A673 (cell line): Measurements from ENCODE around the gene CH25H. TPM values are rescaled to one million over a fixed set of nuclear protein-coding genes. Genes with fewer than 3 reads are reported as not detected.

Source experiments
- BruUV-seq: library from RNA; stranded (reverse); fragments of 400-500 nt; replicated peaks from 2 replicates; lab custom pipeline; 2021; lab: Mats Ljungman, UMichigan
- CTCF ChIA-PET: fragments of 300-600 bp; sonication (Branson Sonifier 250); formaldehyde crosslinking; loops from one replicate; lab custom pipeline; 2022; ENCODE audit warnings: antibody characterized with exemption; lab: Charles Lee
- POLR2A ChIA-PET: fragments of 300-600 bp; sonication (Branson Sonifier 250); formaldehyde crosslinking; loops from one replicate; lab custom pipeline; 2022; ENCODE audit warnings: antibody characterized with exemption; ENCODE audit not compliant: low non-redundant PET; lab: Charles Lee
- DNase-seq: peaks from one replicate; pipeline ENCODE4 v3.0.0-alpha.2; 2015; ENCODE audit warnings: low spot score
- H3K27ac ChIP-seq: fragments of 200-600 bp; sonication (generic); 2 replicates; pipeline ENCODE4 v1.5.1; 2016; ENCODE audit warnings: mixed run types, low read depth, mild to moderate bottlenecking, mixed read lengths, antibody characterized with exemption, low read length; ENCODE audit not compliant: poor library complexity, severe bottlenecking
- H3K27me3 ChIP-seq: fragments of 200-600 bp; sonication (generic); replicated peaks from 2 replicates; pipeline ENCODE4 v1.6.1; 2017; ENCODE audit warnings: mixed run types, low read depth, mild to moderate bottlenecking, mixed read lengths, antibody characterized with exemption, low read length; ENCODE audit not compliant: insufficient read depth, poor library complexity
- H3K36me3 ChIP-seq: fragments of 200-600 bp; sonication (generic); 2 replicates; pipeline ENCODE4 v1.6.1; 2016; ENCODE audit warnings: mixed run types, mild to moderate bottlenecking, mixed read lengths, antibody characterized with exemption, low read length; ENCODE audit not compliant: insufficient read depth, poor library complexity, severe bottlenecking
- H3K4me1 ChIP-seq: fragments of 200-600 bp; sonication (generic); 2 replicates; pipeline ENCODE4 v1.6.1; 2017; ENCODE audit warnings: mixed run types, mild to moderate bottlenecking, mixed read lengths, antibody characterized with exemption, low read length; ENCODE audit not compliant: insufficient read depth, poor library complexity, severe bottlenecking
- H3K4me3 ChIP-seq: fragments of 200-600 bp; sonication (generic); 2 replicates; pipeline ENCODE4 v1.5.1; 2016; ENCODE audit warnings: low read depth, mixed run types, mild to moderate bottlenecking, mixed read lengths, low read length; ENCODE audit not compliant: poor library complexity, severe bottlenecking
- H3K9me3 ChIP-seq: fragments of 200-600 bp; sonication (generic); 2 replicates; pipeline ENCODE4 v1.6.1; 2016; ENCODE audit warnings: mixed run types, low read depth, mild to moderate bottlenecking, mixed read lengths, antibody characterized with exemption, low read length; ENCODE audit not compliant: poor library complexity, severe bottlenecking
- EZH2 ChIP-seq: fragments of 200-600 bp; sonication (generic); IDR thresholded peaks from 2 replicates; pipeline ENCODE4 v1.6.1; 2017; ENCODE audit warnings: borderline replicate concordance, low read depth, mild to moderate bottlenecking, mixed read lengths, antibody characterized with exemption, low read length; ENCODE audit not compliant: poor library complexity, severe bottlenecking
- intact Hi-C: fragments of 100-400 bp; cut with micrococcal nuclease; formaldehyde crosslinking; loops from one replicate; pipeline ENCODE4 v1.10.0; 2022; ENCODE audit not compliant: unreplicated experiment
- total RNA-seq: library from RNA; stranded (reverse); gene quantifications from 2 replicates; pipeline ENCODE4 v1.2.3, GENCODE V29; 2021
- TF ChIP-seq, protein P1 (sequence below): fragments of 300-800, 200-600 bp; sonication (generic); conservative IDR thresholded peaks from 2 replicates; pipeline ENCODE4 v1.5.1; 2017; ENCODE audit warnings: low read depth, mild to moderate bottlenecking, antibody characterized with exemption, low read length, moderate library complexity, mixed read lengths

Gene CH25H
- total RNA-seq, 1 experiment from 2014 or later = 0.56 TPM

DNA sequence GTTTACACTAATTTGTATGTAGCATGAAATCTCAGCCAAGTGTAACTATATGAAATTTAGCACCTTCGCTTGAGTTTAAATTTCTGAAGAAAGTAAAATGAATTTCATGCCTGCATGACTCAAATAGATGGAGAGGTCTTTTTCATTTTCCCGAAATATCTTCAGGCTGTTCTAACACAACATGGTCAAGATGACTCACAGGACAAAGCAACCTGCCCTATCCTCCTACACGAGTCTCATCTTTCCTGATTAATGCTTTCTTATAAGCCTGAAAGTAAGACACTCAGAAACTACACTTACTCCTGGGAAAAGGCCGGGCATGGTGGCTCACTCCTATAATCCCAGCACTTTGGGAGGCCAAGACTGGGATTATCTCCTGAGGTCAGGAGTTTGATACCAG is 41.2 kb downstream of the CH25H start:
- TF ChIP-seq EZH2 = no peak
- TF ChIP-seq, protein P1, sequence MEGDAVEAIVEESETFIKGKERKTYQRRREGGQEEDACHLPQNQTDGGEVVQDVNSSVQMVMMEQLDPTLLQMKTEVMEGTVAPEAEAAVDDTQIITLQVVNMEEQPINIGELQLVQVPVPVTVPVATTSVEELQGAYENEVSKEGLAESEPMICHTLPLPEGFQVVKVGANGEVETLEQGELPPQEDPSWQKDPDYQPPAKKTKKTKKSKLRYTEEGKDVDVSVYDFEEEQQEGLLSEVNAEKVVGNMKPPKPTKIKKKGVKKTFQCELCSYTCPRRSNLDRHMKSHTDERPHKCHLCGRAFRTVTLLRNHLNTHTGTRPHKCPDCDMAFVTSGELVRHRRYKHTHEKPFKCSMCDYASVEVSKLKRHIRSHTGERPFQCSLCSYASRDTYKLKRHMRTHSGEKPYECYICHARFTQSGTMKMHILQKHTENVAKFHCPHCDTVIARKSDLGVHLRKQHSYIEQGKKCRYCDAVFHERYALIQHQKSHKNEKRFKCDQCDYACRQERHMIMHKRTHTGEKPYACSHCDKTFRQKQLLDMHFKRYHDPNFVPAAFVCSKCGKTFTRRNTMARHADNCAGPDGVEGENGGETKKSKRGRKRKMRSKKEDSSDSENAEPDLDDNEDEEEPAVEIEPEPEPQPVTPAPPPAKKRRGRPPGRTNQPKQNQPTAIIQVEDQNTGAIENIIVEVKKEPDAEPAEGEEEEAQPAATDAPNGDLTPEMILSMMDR = no peak
- BruUV-seq = no TSS peak
- DNase-seq = no peak
- no peaks in the 10 kb centered on the region for H3K4me1 ChIP-seq
- intact Hi-C loops = no loop called here
- H3K4me3 ChIP-seq = no peak overlapping the region
- H3K36me3 ChIP-seq = no peaks in the 10 kb centered on the region
- no peak overlapping the region for H3K27ac ChIP-seq
- H3K27me3 ChIP-seq = no peaks in the 10 kb centered on the region
- CTCF ChIA-PET = no interaction called here
- POLR2A ChIA-PET = no interaction called here
- no peaks in the 10 kb centered on the region for H3K9me3 ChIP-seq

- no TSS peak for BruUV-seq
- TF ChIP-seq EZH2 = no peak
- TF ChIP-seq, protein P1 = no peak
- intact Hi-C loops = no loop called here
- no peaks in the 10 kb centered on the region for H3K9me3 ChIP-seq
- H3K27me3 ChIP-seq = no peaks in the 10 kb centered on the region
- POLR2A ChIA-PET = no interaction called here
- DNase-seq = no peak
- H3K4me1 ChIP-seq = no peaks in the 10 kb centered on the region
- no peak overlapping the region for H3K4me3 ChIP-seq
- H3K27ac ChIP-seq = no peak overlapping the region
- CTCF ChIA-PET = no interaction called here
- H3K36me3 ChIP-seq = no peaks in the 10 kb centered on the region
Measured at GRCh38 chr10:89164920-89165319, 42.2 kb downstream of the CH25H start.

- no peaks in the 10 kb centered on the region for H3K36me3 ChIP-seq
- BruUV-seq = no TSS peak
- intact Hi-C loops = no loop called here
- CTCF ChIA-PET = no interaction called here
- no peaks in the 10 kb centered on the region for H3K27me3 ChIP-seq
- H3K9me3 ChIP-seq = no peaks in the 10 kb centered on the region
- no peaks in the 10 kb centered on the region for H3K4me1 ChIP-seq
- H3K27ac ChIP-seq = no peak overlapping the region
- DNase-seq = no peak
- TF ChIP-seq, protein P1 = no peak
- TF ChIP-seq EZH2 = no peak
- POLR2A ChIA-PET = no interaction called here
- no peak overlapping the region for H3K4me3 ChIP-seq
Measured at GRCh38 chr10:89164080-89164479, 43.0 kb downstream of the CH25H start.
